ENCODE measurements around the gene PCDHAC1.

Gene PCDHAC1

GRCh38 chr5:140966293-140967225 is 40.5 kb downstream of the PCDHAC1 start, which contains the start of gene PCDHAC2:
Gene PCDHAC2 (plus strand): TSS chr5:140966476. CDS start chr5:140966767, 291 bp downstream.
- no peak for DNase-seq (ENCODE audit: low spot score)

GRCh38 chr5:140967226-140967893 is 41.3 kb downstream of the PCDHAC1 start:
- no peak for DNase-seq (ENCODE audit: low spot score)

- no peak for DNase-seq (ENCODE audit: low spot score)
These were observed 43.8 kb downstream of the PCDHAC1 start for GRCh38 chr5:140969880-140970279.

GRCh38 chr5:140973550-140973949 is 47.5 kb downstream of the PCDHAC1 start:
- no peak for DNase-seq (ENCODE audit: low spot score)

- DNase-seq (ENCODE audit: low spot score): no peak
These were observed 50.9 kb downstream of the PCDHAC1 start for GRCh38 chr5:140977003-140977402.

GRCh38 chr5:140978260-140978659 is 52.2 kb downstream of the PCDHAC1 start:
- no peak for DNase-seq (ENCODE audit: low spot score)

- no peak for DNase-seq (ENCODE audit: low spot score)
These were observed 52.9 kb downstream of the PCDHAC1 start for GRCh38 chr5:140978983-140979382.

All from hepatic stellate cell (primary cell).